Hematopoietic multipotent progenitor cell treated with erythropoietin and hydrocortisone succinate and interleukin-3 and kit ligand, for 8 days (in vitro differentiated cells): Measurements from ENCODE around the gene RCHY1.
A peak's percentile ranks its signal among the peaks of the same experiment; 100 is the strongest.
"Not testable (repeated sequence)": the region's sequence is repeated elsewhere in the genome, so short reads cannot be mapped to it uniquely, and the experiment has no call there.

Experiments used
- DNase-seq: peaks from one replicate; pipeline ENCODE4 v3.0.0-alpha.2; 2015

Gene RCHY1

DNA sequence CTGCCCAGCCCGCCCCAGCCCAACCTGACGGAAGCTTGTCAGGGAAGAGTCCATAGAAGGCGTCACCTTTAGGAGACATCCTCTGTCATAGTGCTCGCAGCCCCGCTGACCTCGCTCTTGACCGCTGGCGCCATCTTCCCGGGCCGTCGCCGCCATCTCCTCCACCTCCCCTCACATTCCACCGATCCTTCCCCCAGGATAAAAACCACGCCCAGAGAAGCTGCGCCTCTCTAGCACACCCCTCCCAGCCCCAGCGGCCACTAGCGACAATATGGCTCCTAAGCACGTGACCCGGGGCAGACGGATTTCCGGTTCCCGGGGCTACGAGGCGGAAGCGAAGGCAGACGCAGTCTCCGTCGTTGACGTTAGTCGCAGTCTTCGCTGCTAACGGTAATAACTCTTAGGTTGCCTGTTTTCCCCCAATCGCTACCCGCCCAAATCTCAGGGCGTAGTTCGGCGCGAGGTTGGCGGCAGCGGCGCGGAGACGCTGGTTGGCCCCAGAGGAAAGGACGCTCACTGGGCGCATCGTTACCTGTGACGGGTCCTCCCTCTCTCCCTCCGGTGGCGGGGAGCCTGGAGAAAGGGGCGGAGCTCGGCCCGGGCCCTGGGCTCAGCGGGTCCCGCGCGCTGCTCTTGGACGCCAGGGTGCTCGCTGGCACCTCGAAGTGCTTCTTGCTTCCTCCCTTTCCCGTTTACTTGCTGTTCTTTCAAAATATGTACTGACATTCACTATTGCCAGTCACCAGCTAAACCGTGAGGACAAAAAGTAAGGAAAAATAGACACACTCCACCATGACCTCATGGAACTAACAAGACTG, at the start of gene RCHY1, which contains the start of gene THAP6:
RCHY1 (minus strand) TSS at position 273 of the 818 bp plus-strand sequence; CDS start at position 156, 117 bp downstream.
THAP6 (plus strand) TSS at position 343 of the 818 bp plus-strand sequence. CDS start 980 bp downstream, outside the sequence.
- peak; percentile 97 for DNase-seq

DNA sequence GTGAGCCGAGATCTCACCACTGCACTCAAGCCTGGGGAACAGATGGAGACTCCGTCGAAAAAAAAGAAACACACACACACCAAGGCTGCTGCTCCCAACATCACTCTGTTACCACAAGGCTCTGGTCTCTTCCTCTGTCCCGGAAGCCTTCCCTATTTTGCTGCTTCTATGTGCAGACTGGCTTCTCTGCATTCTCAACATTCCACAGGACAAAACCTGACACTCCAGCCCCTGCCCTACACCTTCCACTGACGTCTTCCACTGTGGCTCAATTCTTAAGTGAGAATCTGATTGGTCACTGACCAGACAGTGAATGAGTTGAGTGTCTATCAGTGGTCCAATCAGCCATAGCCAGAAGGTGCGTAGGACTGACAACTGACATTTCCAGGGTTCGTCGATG, 47.6 kb upstream of the RCHY1 start:
- no peak for DNase-seq

DNA sequence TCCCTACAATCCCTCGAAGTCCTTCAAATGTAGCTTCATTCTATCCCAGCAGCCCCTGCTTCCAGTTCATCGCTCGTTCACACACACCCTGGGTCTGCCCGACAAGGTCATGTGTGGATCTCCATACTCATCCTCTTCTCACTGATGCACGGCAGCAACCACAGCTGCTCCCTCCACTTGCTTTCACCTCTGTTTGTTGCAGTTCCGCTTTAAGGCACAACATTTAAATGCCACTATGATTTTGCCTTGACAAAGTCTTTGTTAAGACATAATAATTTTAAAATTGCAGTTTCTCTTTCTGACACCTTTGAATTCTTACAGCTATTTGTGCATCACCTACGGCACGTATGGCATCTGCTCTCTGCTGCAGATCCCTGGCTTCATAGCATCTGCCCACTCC, 43.5 kb upstream of the RCHY1 start:
- no peak for DNase-seq

DNA sequence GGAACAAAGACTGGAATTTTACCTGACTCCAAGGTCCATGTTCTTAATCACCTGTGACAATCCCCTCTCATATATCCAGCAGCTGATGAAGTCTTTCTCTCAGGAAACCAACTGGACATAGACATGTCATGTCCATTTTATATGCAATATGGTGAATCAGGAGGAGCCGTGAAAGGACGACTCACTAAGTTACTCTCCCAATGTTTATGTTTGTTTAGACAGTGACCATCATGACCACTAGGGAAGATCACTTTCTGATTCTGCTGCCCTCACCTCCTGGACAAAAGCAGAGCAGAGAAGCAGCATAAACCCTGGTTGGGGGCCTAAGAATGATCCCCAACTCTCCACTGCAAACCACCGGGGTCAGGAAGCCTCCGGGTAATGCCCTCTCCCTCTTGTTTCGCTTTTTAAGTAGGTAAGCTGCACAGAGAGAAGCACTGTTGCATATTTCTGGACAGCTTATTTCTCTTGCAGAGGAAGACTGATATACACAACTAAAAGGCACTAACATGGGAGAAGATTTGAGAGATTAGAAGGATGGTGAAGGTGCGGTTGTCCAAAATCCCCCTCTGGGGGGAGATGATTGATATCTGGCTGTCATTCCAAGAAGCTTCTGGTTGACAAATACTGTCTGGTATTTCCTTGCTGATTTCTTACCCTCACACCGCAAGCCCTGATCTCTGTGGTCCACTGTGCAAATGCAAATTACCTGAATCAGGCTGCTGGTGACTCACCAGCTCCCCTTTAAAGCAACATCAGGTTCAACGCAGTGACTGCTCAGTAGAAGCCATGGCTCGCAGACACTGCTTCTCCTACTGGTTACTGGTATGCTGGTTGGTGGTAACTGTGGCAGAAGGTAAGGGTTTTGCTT, 41.3 kb upstream of the RCHY1 start, which contains the start of gene ODAPH:
ODAPH (plus strand) TSS at position 773 of the 871 bp plus-strand sequence; CDS start at position 790, 17 bp downstream.
- no peak for DNase-seq

DNA sequence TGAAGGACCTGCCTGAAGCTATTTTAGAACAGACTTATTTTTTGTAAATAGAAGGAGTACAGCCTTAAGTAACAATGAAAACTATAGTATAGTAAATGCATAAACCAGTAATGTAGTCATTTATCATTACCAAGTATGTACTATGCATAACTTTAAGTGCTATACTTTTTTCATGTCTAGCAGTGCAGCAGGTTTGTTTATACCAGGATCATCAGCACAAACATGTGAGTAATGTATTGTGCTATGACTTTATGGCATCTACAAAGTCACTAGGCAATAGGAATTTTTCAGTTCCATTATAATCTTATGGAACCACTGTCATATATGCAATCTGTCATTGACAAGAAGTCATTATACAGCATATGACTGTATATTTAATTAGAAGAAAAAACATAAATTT, 38.2 kb upstream of the RCHY1 start:
- no peak for DNase-seq

DNA sequence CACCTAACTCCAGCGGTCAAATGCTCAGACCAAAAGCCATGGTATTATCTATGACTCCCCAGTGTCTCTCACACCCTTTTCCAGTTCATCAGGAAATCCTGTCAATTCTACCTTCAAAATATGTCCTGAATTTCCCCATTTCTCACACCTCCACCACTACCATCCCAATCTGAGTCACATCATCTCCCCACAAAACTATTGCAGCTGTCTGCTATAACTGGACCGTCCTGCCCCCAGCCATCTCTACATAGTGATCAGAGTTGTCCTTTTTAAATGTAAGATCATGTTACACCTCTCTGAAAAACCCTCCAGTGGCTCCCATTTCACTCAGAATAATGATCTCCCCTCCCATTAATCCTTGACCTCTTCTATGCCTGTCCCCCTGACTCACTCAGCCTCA, 34.8 kb upstream of the RCHY1 start:
- DNase-seq, result no peak

DNA sequence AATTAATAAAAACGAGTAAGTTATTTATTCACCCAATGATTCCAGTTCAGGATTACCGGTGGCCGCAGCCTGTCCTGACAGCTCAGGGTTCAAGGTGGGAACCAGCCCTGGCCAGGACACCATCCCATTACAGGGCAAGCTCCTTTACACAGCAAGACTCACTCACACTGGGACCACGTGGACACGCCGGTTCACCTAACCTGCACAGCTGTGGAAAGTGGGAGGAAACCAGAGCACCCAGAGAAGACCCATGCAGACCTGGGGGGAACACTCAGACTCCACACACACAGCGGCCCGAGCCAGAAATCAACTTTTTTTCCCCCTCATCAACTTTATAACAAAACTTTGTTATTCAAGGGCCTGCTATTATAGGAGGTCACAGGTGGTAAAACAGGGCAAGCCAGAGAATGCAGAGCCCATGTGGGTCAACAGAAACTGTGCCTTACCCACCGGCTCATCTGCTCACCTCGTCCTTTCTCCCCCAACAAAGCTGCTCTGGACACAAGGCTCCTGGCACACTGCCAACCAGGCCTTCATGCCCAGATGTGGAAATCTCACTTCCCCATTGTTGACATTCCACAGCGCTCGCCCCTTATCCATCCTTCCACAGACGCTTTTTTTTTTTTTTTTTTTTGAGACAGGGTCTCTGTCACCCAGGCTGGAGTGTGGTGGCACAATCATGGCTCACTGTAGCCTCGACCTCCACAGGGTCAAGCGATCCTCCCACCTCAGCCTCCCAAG, 33.6 kb upstream of the RCHY1 start:
- no peak for DNase-seq

DNA sequence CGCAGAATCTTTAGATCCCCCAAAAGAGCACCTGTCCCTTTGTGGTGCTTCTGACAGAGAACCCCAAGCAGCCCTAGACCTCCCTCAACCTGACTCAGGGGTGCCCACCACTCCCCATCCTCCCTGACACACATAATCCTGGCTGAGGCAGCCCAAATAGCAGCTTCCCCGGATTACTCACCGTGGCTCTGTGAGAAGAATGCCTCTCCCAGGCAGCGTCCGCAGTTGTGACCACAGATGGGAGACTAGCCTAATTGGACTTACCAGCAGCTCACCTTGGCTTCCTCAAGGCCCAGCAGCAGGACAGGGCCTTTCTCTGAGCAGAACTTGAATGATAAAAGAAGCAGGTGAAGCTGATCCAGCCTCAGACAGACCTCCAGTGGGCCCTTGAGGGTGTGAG, 31.3 kb upstream of the RCHY1 start:
- DNase-seq, result no peak

DNA sequence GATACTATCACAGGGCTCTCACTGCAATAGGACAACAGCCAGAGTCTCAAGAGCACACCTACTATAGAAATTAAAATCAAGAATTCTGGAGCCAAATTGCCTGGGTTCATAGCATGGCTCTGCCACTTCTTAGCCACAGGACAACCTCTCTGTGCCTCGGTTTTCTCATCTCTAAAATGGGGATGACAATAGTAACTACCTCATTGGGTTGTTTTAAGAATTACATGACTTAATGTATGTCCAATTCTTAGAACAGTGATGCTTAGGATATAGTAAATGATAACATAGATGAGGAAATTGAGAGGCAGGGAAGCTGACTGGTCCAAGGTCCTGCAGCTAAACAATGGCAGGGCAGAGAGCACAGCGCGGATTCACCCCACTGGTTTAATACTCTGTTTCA, 30.7 kb upstream of the RCHY1 start:
- no peak for DNase-seq

DNA sequence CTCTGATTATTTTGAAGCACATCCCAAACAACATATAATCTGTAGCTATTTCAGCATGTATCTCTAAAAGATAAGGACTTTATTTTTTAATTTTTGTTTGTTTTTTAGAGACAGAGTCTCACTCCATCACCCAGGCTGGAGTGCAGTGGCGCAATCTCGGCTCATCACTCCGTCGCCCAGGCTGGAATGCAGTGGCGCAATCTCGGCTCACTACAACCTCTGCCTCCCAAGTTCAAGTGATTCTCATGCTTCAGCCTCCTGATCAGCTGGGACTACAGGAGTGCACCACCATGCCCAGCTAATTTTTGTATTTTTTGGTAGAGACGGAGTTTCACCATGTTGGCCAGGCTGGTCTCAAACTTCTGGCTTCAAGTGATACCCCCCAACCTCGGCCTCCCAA, 30.0 kb upstream of the RCHY1 start:
- not testable (repeated sequence) for DNase-seq

DNA sequence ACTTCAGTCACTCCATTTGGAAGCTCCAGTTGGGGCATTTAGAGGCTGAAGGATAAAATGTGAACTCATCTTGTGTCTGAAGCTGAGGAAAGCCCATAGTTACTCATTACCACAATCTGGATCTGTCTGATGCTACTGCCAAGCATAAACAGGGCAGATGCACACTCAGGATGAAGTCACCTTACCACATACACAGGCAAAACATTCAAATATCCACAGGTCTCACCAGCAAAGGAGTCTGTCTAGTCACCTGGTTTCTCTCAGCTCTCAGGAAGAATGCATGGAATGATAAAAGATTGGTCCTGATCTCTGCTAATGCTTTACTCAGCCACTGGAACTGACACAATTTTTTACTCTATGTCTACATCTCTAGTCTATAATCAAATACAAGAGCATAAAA, 28.6 kb upstream of the RCHY1 start:
- DNase-seq, result no peak

DNA sequence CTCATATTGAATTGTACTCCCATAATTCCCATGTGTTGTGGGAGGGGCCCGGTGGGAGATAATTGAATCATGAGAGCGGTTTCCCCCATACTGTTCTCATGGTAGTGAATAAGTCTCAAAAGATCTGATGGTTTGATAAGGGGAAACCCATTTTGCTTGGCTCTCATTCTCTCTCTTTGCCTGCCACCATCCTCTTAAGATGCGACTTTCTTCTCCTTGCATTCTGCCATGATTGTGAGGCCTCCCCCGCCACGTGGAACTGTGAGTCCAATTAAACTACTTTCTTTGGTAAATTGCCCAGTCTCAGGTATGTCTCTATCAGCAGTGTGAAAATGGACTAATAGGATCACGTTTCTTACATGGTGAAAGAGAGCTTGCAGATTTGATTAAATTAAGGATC, 23.1 kb upstream of the RCHY1 start:
- DNase-seq, result not testable (repeated sequence)

DNA sequence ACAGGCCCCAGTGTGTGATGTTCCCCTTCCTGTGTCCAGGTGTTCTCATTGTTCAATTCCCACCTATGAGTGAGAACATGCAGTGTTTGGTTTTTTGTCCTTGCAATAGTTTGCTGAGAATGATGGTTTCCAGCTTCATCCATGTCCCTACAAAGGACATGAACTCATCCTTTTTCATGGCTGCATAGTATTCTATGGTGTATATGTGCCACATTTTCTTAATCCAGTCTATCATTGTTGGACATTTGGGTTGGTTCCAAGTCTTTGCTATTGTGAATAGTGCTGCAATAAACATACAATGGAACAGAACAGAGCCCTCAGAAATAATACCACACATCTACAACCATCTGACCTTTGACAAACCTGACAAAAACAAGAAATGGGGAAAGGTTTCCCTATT, 19.7 kb upstream of the RCHY1 start:
- DNase-seq, result not testable (repeated sequence)

DNA sequence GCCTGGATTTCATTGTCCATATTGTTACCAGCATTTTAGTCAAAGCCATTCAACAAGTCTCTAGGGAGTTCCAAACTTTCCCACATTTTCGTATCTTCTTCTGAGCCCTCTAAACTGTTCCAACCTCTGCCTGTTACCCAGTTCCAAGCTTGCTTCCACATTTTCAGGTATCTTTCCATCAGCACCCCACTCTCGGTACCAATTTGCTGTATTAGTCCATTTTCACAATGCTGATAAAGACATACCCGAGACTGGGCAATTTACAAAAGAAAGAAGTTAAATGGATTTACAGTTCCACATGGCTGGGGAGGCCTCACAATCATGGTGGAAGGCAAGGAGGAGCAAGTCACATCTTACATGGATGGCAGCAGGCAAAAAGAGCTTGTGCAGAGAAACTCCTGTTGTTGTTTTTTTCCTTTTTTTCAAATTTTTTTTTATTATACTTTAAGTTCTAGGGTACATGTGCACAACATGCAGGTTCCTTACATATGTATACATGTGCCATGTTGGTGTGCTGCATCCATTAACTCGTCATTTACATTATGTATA, 19.2 kb upstream of the RCHY1 start:
- DNase-seq, result not testable (repeated sequence)

DNA sequence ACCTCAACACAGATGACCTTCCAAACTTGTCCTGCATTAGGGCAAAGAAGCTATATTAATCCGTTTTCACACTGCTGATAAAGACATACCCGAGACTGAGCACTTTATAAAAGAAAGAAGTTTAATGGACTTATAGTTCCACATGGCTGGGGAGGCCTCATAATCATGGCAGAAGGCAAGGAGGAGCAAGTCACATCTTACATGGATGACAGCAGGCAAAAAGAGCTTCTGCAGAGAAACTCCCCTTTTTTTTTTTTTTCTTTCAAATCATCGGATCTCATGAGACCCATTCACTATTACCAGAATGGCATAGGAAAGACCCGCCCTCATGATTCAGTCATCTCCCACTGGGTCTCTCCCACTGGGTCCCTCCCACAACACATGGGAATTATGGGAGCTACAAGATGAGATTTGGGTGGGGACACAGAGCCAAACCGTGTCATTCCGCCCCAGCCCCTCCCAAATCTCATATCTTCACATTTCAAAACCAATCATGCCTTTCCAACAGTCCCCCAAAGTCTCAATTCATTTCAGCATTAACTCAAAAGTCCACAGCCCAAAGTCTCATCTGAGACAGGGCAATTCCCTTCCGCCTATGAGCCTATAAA, 17.4 kb upstream of the RCHY1 start:
- DNase-seq, result not testable (repeated sequence)

DNA sequence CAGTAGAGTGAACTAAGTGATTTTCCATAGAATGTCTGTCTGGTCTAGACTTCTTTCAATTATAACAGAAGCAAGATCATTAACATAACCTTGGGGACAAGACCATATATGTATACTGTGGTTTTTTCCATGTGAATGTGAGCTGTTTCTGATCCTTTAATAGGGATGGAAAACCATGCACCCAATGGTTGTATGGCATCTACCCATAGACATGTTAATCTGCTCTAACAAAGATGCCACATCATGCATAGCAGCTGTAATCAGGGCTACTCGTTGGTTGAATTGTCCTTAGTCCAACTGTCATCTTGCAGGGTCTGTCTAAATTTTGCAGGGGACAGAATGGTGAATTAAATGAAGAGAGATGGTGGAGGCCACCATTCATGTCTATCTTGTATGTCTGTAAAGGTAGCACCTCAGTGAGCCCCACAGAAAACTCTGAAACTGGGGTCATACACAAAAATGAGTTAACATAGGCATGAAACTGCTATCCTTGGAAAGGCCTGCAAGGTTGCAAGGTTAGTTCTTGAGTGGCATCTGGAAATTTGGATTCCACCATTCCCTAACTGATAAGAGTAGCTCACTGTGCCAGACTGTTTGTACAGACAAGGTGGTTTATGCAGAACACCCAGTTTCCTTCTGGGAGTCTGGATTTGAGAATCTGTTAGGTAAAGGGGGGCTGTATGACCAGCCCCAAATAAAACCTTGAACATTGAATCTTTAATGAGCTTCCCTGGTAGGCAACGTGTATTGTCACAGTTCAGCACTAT, 16.5 kb upstream of the RCHY1 start:
- DNase-seq, result no peak

DNA sequence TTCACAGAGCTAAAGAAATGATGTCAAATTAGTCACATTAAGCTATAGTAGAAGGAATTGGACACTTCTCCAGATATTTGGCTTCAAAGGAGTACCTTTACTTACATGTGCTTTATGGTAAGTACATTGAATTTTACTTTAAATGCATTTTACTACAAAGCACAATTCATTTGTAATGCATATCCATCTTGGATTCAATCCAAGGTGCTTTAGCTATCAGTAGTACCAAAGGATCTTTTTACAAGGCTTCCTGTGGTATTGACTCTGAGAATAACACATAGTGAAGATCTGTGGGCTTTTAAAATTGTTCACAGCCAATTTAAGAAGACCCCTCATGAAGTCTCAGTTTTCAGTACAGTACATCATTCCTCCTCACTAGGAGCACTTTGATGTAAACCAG, 13.3 kb upstream of the RCHY1 start:
- no peak for DNase-seq

DNA sequence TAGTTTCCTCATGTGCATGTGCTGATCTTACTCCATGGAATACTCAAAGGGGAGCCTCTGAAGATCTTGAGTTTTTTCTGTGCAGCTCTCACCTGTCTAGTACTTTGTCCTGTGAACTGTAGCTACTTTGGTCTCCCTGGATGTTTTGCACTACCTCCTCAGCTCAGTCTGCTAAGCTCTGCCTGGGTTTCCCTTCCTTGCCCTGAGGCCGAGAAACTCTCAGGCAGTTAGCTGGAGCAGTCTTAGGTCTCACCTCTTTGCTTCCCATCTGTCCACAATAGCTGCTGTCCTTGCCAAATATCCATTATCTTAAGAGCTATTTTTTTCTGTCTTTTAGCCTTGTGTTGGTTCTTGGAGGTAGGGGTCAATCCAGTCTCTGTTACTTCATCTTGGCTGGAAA, 11.7 kb upstream of the RCHY1 start:
- no peak for DNase-seq

DNA sequence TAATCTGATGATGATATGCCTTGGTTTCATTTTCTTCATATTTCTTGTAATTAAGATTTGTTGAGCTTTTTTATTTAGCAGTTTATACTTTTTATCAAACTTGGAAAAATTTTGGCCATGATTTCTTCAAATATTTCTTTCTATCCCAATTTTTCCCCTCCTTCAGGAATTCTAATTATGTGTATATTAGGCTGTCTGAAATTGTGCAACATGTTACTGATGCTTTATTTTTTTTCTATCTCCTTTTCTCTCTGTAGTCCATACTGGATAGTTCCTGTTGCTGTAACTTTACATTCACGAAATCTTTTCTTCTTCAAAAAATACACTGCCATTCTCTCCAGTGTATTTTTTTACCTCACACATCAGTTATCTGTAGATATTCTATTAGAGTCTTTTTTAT, 10.9 kb upstream of the RCHY1 start:
- DNase-seq, result no peak

DNA sequence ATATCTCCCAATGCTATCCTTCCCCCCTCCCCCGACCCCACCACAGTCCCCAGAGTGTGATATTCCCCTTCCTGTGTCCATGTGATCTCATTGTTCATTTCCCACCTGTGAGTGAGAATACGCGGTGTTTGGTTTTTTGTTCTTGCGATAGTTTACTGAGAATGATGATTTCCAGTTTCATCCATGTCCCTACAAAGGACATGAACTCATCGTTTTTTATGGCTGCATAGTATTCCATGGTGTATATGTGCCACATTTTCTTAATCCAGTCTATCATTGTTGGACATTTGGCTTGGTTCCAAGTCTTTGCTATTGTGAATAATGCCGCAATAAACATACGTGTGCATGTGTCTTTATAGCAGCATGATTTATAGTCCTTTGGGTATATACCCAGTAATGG, 5.2 kb upstream of the RCHY1 start:
- not testable (repeated sequence) for DNase-seq

DNA sequence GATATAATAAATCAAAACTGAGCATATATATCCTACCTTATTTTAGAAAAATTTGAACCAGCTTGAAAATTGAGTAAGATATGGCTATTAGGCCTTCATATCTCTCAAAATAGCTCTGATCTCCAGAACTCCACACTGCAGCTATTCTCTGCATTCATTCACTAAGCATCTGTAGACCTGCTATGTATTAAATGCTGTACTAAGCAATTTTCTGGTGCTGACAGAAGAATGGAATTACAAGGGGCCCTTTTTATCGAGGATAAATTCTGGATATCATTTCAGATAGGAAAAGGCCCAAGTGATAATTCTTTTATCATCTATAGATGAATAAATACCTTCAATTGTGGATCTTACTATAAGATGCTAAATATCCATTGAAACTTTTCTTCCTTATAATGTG, 1.9 kb upstream of the RCHY1 start:
- DNase-seq, result no peak
